Measurements from ENCODE around the gene SNRK. TPM values are rescaled to one million over a fixed set of nuclear protein-coding genes. Genes with fewer than 3 reads are reported as not detected.

The SNRK gene
- total RNA-seq, 1 experiment from 2014 or later, result 12.0 TPM

- no peak overlapping the region for H3K9ac ChIP-seq (ENCODE audit: extremely low read depth, insufficient read length, low read length)
- H3K79me1 ChIP-seq (ENCODE audit: insufficient read depth, low read depth, low read length, poor library complexity, severe bottlenecking), result peaks cover 3% of the 10 kb centered on the region
- no peak overlapping the region for H3K14ac ChIP-seq (ENCODE audit: insufficient read depth, low read length)
- no peak overlapping the region for H4K5ac ChIP-seq (ENCODE audit: insufficient read length, low read depth, low read length)
- no peak overlapping the region for H2BK15ac ChIP-seq (ENCODE audit: low read depth, low read length)
- H3K4me2 ChIP-seq (ENCODE audit: insufficient read depth, insufficient read length, low read length), result no peak overlapping the region
- H3K9me3 Mint-ChIP-seq, result no peaks in the 10 kb centered on the region; a peak in 1 of 5 replicates
- H3K23ac ChIP-seq (ENCODE audit: insufficient read length, low read depth, low read length), result no peak overlapping the region
- H3K27ac Mint-ChIP-seq, result no peak overlapping the region
- H4K8ac ChIP-seq (replicated peaks; ENCODE audit: insufficient read length, low read depth, low read length), result no peak overlapping the region
- no peaks in the 10 kb centered on the region for H3K9me3 ChIP-seq (ENCODE audit: control insufficient read depth, low read depth, low read length)
- H2BK12ac ChIP-seq (ENCODE audit: insufficient read length, low read depth, low read length), result no peak overlapping the region
- H4K91ac ChIP-seq (ENCODE audit: insufficient read length, low read depth, low read length), result no peak overlapping the region
- H3K4ac ChIP-seq (ENCODE audit: low read depth, low read length), result no peak overlapping the region
- peaks cover 31 to 36% of the 10 kb centered on the region in 2 experiments for H3K4me1 Mint-ChIP-seq
- no peaks in the 10 kb centered on the region; the same call in 1 of the 2 replicates for H3K27me3 Mint-ChIP-seq (ENCODE audit: low read depth)
- no peak overlapping the region for H3K27ac ChIP-seq (ENCODE audit: insufficient read length, low read depth, low read length)
- DNase-seq, result no peak
- H2BK20ac ChIP-seq (ENCODE audit: low read depth, low read length, poor library complexity, severe bottlenecking), result no peak overlapping the region
- H2BK120ac ChIP-seq (ENCODE audit: low read depth, low read length, poor library complexity, severe bottlenecking), result no peak overlapping the region
- no CpG with 5 or more reads among the region's 2 CpGs for WGBS (ENCODE audit: extremely low coverage, insufficient read length, low lambda C conversion rate)
- H4K20me1 ChIP-seq (ENCODE audit: control insufficient read depth, insufficient read depth, insufficient read length), result no peaks in the 10 kb centered on the region
- H3K4me1 ChIP-seq (ENCODE audit: insufficient read depth, low read length), result 0 out of 2 replicates have a peak, but pooled peaks cover 2% of the 10 kb centered on the region
- H3K23me2 ChIP-seq (ENCODE audit: insufficient read length, low read depth, low read length, poor library complexity, severe bottlenecking), result peaks cover 4% of the 10 kb centered on the region
- H2AFZ ChIP-seq (ENCODE audit: low read length), result no peak overlapping the region
- no peak overlapping the region for H3K4me3 Mint-ChIP-seq
- no peak overlapping the region for H2AK5ac ChIP-seq (ENCODE audit: insufficient read length, low read length)
- H3K27me3 ChIP-seq (ENCODE audit: insufficient read depth, low read length), result no peaks in the 10 kb centered on the region
- H3K56ac ChIP-seq (ENCODE audit: insufficient read length, low read depth, low read length), result no peak overlapping the region
- no peak overlapping the region for H3T11ph ChIP-seq (ENCODE audit: low read length)
- peaks cover 5% of the 10 kb centered on the region; the same call in 1 of the 2 replicates for H3K79me2 ChIP-seq (ENCODE audit: insufficient read depth, low read length)
- no peak overlapping the region for H3K18ac ChIP-seq (ENCODE audit: insufficient read length, low read depth, low read length)
- H3K36me3 Mint-ChIP-seq (ENCODE audit: insufficient read depth in 1 of 3, low read depth in 3 of 3), result peaks cover 0 to 9% (median 0%) of the 10 kb centered on the region in 3 experiments; a peak in 4 of 7 replicates
- H2BK5ac ChIP-seq (ENCODE audit: insufficient read length, low read length), result no peak overlapping the region
- TF ChIP-seq CTCF (conservative IDR thresholded peaks at IDR 0.05), result no peak
These were observed 2.0 kb downstream of the SNRK start for GRCh38 chr3:43288366-43288765.
